ENCODE data around the gene LDAH.

DNA sequence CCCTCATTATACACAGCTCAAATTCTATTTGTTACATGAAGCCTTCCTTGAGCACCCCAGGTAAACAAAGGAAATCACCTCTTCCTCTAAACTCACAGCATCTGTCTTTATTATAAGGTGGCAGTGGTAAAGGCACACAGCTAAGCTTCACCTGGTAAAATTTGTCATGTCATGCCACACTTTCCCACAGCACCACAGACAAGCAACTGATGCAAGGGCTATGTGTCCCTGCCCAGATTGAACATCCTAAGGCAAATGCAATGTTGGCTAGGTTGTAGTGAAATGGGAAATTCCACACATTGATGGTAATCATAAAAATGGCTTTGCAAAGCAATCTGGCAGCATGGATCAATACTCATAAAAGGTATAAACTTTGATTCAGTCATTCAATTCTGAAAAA is 18.9 kb downstream of the LDAH start:
- TF ChIP-seq, protein P1, sequence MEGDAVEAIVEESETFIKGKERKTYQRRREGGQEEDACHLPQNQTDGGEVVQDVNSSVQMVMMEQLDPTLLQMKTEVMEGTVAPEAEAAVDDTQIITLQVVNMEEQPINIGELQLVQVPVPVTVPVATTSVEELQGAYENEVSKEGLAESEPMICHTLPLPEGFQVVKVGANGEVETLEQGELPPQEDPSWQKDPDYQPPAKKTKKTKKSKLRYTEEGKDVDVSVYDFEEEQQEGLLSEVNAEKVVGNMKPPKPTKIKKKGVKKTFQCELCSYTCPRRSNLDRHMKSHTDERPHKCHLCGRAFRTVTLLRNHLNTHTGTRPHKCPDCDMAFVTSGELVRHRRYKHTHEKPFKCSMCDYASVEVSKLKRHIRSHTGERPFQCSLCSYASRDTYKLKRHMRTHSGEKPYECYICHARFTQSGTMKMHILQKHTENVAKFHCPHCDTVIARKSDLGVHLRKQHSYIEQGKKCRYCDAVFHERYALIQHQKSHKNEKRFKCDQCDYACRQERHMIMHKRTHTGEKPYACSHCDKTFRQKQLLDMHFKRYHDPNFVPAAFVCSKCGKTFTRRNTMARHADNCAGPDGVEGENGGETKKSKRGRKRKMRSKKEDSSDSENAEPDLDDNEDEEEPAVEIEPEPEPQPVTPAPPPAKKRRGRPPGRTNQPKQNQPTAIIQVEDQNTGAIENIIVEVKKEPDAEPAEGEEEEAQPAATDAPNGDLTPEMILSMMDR (IDR thresholded peaks at IDR 0.05), result no peak
- TF ChIP-seq POLR2AphosphoS5 (IDR thresholded peaks at IDR 0.05; ENCODE audit: low read depth, low read length), result no peak

Measured in Panc1 (cell line).